Cardiac muscle cell (in vitro differentiated cells and primary cell): Measurements from ENCODE around the gene DIAPH2. TPM values are rescaled to one million over a fixed set of nuclear protein-coding genes. Genes with fewer than 3 reads are reported as not detected.
"Not testable (repeated sequence)": the region's sequence is repeated elsewhere in the genome, so short reads cannot be mapped to it uniquely, and the experiment has no call there.

Source experiments
- DNase-seq, 2 donors: peaks; one replicate each; pipeline versions ENCODE4 v3.0.0 to v3.0.0-alpha.2; 2010 to 2017; ENCODE audit warnings: low read depth in 1 of 2, low spot score in 1 of 2
- H3K27ac ChIP-seq: fragments of 200-600 bp; sonication (generic); 2 replicates; pipeline ENCODE4 v1.5.1; 2016
- H3K27me3 ChIP-seq: fragments of 200-600 bp; sonication (generic); 2 replicates; pipeline ENCODE4 v1.6.0; 2016; ENCODE audit warnings: control low read depth
- H3K36me3 ChIP-seq: fragments of 200-600 bp; sonication (generic); 2 replicates; pipeline ENCODE4 v1.5.1; 2016; ENCODE audit warnings: control low read depth
- H3K4me1 ChIP-seq: fragments of 200-600 bp; sonication (generic); 2 replicates; pipeline ENCODE4 v1.8.1; 2017; ENCODE audit warnings: low read depth, mild to moderate bottlenecking, mixed run types
- H3K4me3 ChIP-seq: fragments of 200-600 bp; sonication (generic); 2 replicates; pipeline ENCODE4 v1.5.1; 2016; ENCODE audit warnings: mild to moderate bottlenecking
- H3K9me3 ChIP-seq: fragments of 200-600 bp; sonication (generic); 2 replicates; pipeline ENCODE4 v1.5.1; 2017; ENCODE audit warnings: low read depth, mild to moderate bottlenecking, control low read depth
- CTCF ChIP-seq: IDR thresholded peaks from 2 replicates; pipeline ENCODE4 v1.5.1; 2012; ENCODE audit warnings: low read depth, mild to moderate bottlenecking, low read length
- polyA plus RNA-seq: library from polyadenylated mRNA; unstranded; fragments of >200 nt; fragmentation: Nextera tagmentation; extraction: Ambion mirVana; gene quantifications from 2 replicates; pipeline ENCODE4 v1.2.1, GENCODE V29; 2016
- total RNA-seq: library from RNA; depleted of rRNA; stranded (reverse); fragments of >200 nt; gene quantifications from 2 replicates; pipeline ENCODE4 v1.2.3, GENCODE V29; 2016

DIAPH2 gene
- total and polyA plus RNA-seq, 2 experiments from 2014 or later, result 9.1 to 18.4 TPM

- TF ChIP-seq CTCF, result no peak
- DNase-seq, result no peak
- no peaks in the 10 kb centered on the region for H3K9me3 ChIP-seq
- H3K27ac ChIP-seq, result no peak overlapping the region
- H3K4me1 ChIP-seq, result peaks cover 6% of the 10 kb centered on the region
- H3K4me3 ChIP-seq, result no peak overlapping the region
- H3K36me3 ChIP-seq, result no peaks in the 10 kb centered on the region
- H3K27me3 ChIP-seq, result no peaks in the 10 kb centered on the region
Observed at GRCh38 chrX:97402903-97403302, 718.3 kb downstream of the DIAPH2 start.

- no peak overlapping the region for H3K27ac ChIP-seq
- DNase-seq, result peak in 1 of 2 donors; percentile 47
- H3K4me3 ChIP-seq, result no peak overlapping the region
- peaks cover 6% of the 10 kb centered on the region for H3K4me1 ChIP-seq
- H3K9me3 ChIP-seq, result no peaks in the 10 kb centered on the region
- no peaks in the 10 kb centered on the region for H3K27me3 ChIP-seq
- H3K36me3 ChIP-seq, result no peaks in the 10 kb centered on the region
- TF ChIP-seq CTCF, result no peak
Observed at GRCh38 chrX:97405031-97405660, 720.5 kb downstream of the DIAPH2 start.

GRCh38 chrX:97409632-97410415, 725.2 kb downstream of the DIAPH2 start:
- not testable (repeated sequence) for H3K27ac ChIP-seq, H3K36me3 ChIP-seq, H3K9me3 ChIP-seq, H3K4me1 ChIP-seq, H3K4me3 ChIP-seq, H3K27me3 ChIP-seq, DNase-seq

- H3K4me3 ChIP-seq, result no peak overlapping the region
- H3K27me3 ChIP-seq, result no peaks in the 10 kb centered on the region
- TF ChIP-seq CTCF, result no peak
- H3K27ac ChIP-seq, result no peak overlapping the region
- no peaks in the 10 kb centered on the region for H3K9me3 ChIP-seq
- no peak for DNase-seq
- H3K4me1 ChIP-seq, result peaks cover 6% of the 10 kb centered on the region
- no peaks in the 10 kb centered on the region for H3K36me3 ChIP-seq
Observed at GRCh38 chrX:97416461-97416860, 731.8 kb downstream of the DIAPH2 start.

GRCh38 chrX:97429101-97429500, 744.5 kb downstream of the DIAPH2 start:
- Histone ChIP-seq H3K36me3 (no peaks in the 10 kb centered on the region), H3K4me1 (no peaks in the 10 kb centered on the region), H3K9me3 (no peaks in the 10 kb centered on the region), H3K27me3 (no peaks in the 10 kb centered on the region), H3K27ac (no peak overlapping the region), H3K4me3 (no peak overlapping the region)
- no peak for TF ChIP-seq CTCF
- no peak for DNase-seq

- no peak for DNase-seq
- no peaks in the 10 kb centered on the region for H3K36me3 ChIP-seq
- H3K27me3 ChIP-seq, result no peaks in the 10 kb centered on the region
- no peak overlapping the region for H3K4me3 ChIP-seq
- no peak for TF ChIP-seq CTCF
- no peaks in the 10 kb centered on the region for H3K4me1 ChIP-seq
- H3K27ac ChIP-seq, result no peak overlapping the region
- H3K9me3 ChIP-seq, result no peaks in the 10 kb centered on the region
Observed at GRCh38 chrX:97431281-97431680, 746.6 kb downstream of the DIAPH2 start.
